HS-27A (cell line): ENCODE results near the gene SELL.
"Not testable (repeated sequence)": the region's sequence is repeated elsewhere in the genome, so short reads cannot be mapped to it uniquely, and the experiment has no call there.

Source experiments
- DNase-seq: peaks from one replicate; pipeline ENCODE4 v3.0.0-alpha.2; 2012; ENCODE audit warnings: low read depth, missing footprints

SELL gene

DNA sequence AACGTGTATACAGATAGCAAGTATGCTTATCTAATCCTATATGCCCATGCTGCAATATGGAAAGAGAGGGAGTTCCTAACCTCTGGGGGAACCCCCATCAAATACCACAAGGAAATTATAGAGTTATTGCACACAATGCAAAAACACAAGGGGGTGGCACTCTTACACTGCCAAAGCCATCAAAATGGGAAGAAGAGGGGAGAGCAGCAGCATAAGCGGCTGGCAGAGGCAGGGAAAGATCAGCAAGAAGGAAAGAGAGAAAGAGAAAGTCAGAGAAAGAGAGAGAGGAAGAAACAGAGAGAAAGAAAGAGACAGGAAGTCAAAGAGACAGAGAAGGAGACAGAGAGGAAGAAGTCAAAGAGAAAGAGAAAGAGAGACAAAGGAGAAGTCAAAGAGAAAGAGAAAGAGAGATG is 44.2 kb downstream of the SELL start:
- DNase-seq = not testable (repeated sequence)

DNA sequence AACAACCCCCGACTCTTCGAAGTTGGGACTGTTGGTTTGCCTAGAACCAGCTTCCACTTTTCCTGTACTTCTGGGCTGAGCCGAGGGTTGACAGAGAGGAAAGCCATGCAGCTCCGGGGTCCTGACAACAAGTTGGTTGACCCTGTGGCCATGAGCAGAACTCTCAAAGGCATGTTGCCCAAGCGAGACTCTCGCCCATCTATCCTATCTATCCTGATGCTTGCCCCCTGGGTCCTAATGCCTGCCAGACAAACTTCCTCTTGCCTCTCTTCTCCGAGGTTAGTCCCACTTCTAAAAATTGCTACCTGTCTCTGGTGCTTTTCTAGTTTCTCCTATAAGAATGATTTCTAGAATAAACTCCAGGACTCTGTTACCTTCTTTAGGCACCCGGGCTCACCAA is 48.7 kb downstream of the SELL start:
- DNase-seq = not testable (repeated sequence)

DNA sequence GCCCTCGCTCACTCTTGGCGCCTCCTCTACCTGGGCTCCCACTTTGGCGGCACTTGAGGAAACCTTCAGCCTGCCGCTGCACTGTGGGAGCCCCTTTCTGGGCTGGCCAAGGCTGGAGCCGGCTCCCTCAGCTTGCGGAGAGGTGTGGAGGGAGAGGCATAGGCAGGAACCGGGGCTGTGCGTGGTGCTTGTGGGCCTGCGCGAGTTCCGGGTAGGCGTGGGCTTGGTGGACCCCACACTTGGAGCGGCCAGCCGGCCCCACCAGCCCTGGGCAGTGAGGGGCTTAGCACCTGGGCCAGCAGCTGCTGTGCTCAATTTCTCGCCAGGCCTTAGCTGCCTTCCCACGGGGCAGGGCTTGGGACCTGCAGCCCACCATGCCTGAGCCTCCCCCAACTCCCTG is 50.4 kb downstream of the SELL start:
- not testable (repeated sequence) for DNase-seq

DNA sequence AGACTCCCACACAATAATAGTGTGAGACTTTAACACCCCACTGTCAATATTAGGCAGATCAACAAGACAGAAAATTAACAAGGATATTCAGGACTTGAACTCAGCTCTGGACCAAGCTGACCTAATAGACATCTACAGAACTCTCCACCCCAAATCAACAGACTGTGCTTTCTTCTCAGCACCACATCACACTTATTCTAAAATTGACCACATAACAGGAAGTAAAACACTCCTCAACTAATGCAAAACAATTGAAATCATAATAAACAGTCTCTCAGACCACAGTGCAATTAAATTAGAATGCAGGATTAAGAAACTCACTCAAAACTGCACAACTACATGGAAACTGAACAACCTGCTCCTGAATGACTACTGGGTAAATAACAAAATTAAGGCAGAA is 52.6 kb downstream of the SELL start:
- not testable (repeated sequence) for DNase-seq

DNA sequence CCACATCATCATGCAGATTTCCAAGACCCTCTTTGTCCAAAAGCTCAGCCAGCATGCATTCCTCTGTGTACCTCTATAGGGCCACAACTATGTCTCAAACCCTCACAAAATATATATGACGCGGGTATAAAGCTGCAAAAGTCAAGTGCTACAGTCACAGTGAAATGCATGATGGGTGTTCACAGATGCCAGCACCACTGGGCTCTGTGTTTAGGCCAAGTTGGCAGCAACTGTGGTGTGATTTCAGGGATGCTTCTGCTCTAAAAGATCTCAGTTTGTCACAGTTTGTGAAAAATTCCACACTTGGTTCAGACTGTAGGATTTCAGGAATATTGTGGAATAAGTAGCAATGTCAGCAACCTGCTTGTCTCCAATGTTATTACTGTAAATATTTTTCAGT is 57.5 kb downstream of the SELL start:
- no peak for DNase-seq

DNA sequence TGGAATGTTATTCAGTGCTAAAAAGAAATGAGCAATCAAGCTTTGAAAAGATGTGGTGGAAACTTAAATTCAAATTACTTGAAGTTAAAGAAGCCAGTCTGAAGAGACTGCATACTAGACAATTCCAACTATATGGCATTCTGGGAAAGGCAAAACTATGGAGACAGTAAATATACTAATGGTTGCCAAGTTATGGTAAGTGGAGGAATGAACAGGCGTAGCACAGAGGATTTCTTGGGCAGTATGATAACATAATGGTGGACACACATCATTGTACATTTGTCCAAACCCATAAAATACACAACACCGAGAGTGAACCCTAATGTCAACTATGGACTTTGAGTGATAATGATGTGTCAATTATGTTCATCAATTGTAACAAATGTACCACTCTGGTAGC is 60.4 kb downstream of the SELL start:
- no peak for DNase-seq

DNA sequence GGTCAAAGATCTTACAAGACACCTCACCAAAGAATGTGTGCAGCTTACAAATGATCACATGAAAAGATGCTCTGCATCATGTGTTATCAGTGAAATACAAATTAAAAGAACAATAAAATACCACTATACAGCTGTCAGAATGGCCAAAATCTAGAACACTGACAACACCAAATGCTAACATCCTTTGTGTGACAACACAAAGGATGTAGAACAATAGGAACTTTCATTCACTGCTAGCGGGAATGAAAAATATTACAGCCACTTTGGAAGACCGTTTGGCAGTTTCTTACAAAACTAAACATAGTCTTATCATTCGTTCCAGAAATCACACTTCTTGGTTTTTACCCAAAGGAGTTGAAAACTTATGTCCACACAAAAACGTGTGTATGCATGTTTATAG is 60.9 kb downstream of the SELL start:
- DNase-seq = no peak

DNA sequence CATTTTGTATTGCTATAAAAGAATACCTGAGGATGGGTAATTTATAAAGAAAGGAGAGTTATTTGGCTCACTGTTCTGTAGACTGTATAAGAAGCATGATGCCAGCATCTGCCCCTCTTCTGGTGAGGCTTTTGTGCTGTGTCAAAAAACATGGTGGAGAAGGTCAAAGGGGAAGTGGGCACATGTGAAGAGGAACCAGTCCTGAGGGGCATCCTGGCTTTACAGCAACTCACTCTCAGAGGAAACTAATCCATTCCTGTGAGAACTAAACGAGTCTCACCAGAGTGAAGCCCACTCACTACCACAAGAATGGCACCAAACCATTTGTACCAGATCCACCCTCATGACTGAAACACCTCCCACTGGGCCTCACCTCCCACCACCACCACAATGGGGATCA is 62.7 kb downstream of the SELL start:
- DNase-seq = no peak

DNA sequence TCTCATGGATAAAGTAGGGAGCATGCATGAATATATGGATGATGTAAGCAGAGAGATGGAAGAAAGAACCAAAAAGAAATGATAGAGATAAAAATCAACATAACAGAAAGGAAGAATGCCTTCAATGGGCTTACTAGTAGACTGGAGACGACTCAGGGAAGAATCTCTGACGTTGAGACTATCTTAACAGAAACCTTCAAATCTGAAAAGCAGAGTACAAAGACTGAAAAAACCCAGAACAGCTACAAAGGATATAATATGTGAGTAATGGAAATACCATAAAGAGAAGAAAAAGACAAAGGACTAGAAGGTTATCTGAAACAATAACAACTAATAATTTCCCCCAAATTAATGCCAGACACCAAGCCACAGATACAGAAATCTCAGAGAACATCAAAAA is 63.2 kb downstream of the SELL start:
- no peak for DNase-seq

DNA sequence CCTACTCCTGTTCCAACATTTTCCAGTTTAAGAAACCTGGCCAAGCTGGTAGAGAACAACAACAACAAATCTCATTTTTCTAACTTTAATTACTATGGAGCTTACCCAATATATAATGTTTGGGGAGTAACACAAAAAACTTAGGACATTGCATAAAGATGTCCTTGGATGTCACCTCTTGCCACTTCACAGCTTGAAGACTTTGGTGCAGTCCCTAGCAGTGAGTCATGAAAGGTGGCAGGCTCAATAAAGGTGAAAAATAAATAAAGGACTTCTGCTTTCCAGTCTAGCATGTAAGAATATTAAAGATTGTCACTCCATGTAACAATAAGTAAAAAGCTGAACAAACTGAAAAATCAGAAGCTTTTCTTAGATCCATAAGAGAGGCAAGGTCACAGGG is 63.9 kb downstream of the SELL start:
- DNase-seq = no peak

DNA sequence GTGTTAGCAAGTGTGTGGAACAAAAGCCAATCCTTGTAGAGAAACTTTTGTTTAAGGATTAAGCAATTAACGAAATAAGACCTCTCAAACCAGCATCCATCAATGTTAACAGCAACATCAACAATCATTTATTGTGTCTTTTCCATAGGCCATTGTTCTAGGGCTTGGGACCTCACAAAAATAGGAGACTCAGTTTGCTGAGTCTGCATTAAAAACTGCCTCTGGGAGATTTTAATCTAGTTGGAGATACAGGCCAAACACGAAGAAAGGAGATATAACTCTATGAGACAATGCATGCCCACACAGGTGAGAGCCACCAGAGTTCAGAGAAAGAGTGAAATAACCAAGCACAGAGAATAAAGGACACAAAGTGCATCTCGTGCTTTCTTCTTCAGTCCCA is 67.1 kb downstream of the SELL start:
- no peak for DNase-seq
